ENCODE data around the gene PSMD11.

PSMD11 gene

GRCh38 chr17:32444301-32445073, at the start of gene PSMD11 (continued):
- TF ChIP-seq ZNF561 (tag by site-specific recombination; IDR thresholded peaks at IDR 0.05; ENCODE audit: borderline replicate concordance) (0 out of 2 replicates have a peak, but pooled peaks have one; percentile 72), ZNF416 (tag by site-specific recombination; IDR thresholded peaks at IDR 0.05) (no peak), SCRT2 (tag by site-specific recombination; IDR thresholded peaks at IDR 0.05) (peak; percentile 81), ZNF518A (tag by site-specific recombination; conservative IDR thresholded peaks at IDR 0.05; ENCODE audit: low read depth) (peak; percentile 33; the same call in 1 of the 2 replicates), ZBTB1 (tag by site-specific recombination; IDR thresholded peaks at IDR 0.05) (peak; percentile 68; the same call in 1 of the 2 replicates), SALL2 (tag by site-specific recombination; IDR thresholded peaks at IDR 0.05; ENCODE audit: borderline replicate concordance) (no peak), PATZ1 (tag by site-specific recombination; IDR thresholded peaks at IDR 0.05) (peak; percentile 82), WT1 (tag by site-specific recombination; IDR thresholded peaks at IDR 0.05) (no peak; the same call in 1 of the 2 replicates), SP2 (tag by site-specific recombination; IDR thresholded peaks at IDR 0.05) (peak; percentile 85)

DNA sequence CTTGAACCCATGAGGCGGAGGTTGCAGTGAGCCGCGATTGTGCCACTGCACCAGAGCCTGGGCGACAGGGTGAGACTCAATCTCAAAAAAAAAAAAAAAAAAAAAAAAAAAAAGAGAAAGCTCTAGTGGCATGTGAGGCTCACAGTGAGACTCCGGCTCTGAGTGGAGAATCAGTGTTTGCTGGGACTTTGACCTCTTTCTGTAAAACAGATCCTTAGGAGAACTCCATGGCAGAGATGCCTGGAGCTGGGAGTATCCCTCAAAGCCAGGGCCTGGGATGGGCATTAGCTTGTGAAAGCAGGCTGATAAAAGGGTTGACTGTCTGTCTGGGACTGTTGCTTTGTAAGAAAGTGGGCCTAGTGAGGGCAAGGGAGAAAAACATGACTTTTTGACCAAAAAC, 48.0 kb upstream of the PSMD11 start:
- TF ChIP-seq RBAK (tag by site-specific recombination; IDR thresholded peaks at IDR 0.05) (no peak), ZBTB8A (tag by site-specific recombination; IDR thresholded peaks at IDR 0.05) (no peak), ZNF221 (tag by site-specific recombination; IDR thresholded peaks at IDR 0.05; ENCODE audit: borderline replicate concordance) (no peak), ZNF341 (tag by site-specific recombination; IDR thresholded peaks at IDR 0.05; ENCODE audit: low read depth) (no peak), PATZ1 (tag by site-specific recombination; IDR thresholded peaks at IDR 0.05) (no peak), ZNF132 (tag by site-specific recombination; IDR thresholded peaks at IDR 0.05; ENCODE audit: borderline replicate concordance) (no peak), ZNF626 (tag by site-specific recombination; IDR thresholded peaks at IDR 0.05) (no peak), ZNF558 (tag by site-specific recombination; IDR thresholded peaks at IDR 0.05) (no peak), ZNF366 (tag by site-specific recombination; conservative IDR thresholded peaks at IDR 0.05) (no peak), ZNF37A (tag by site-specific recombination; IDR thresholded peaks at IDR 0.05) (no peak), ZNF391 (tag by site-specific recombination; IDR thresholded peaks at IDR 0.05; ENCODE audit: borderline replicate concordance, low read depth) (no peak), ZIC2 (tag by site-specific recombination; IDR thresholded peaks at IDR 0.05) (no peak), ZNF335 (tag by site-specific recombination; conservative IDR thresholded peaks at IDR 0.05) (no peak), WT1 (tag by site-specific recombination; IDR thresholded peaks at IDR 0.05) (no peak), YY1 (tag by site-specific recombination; IDR thresholded peaks at IDR 0.05) (no peak)
- TF ChIP-seq, protein P1, sequence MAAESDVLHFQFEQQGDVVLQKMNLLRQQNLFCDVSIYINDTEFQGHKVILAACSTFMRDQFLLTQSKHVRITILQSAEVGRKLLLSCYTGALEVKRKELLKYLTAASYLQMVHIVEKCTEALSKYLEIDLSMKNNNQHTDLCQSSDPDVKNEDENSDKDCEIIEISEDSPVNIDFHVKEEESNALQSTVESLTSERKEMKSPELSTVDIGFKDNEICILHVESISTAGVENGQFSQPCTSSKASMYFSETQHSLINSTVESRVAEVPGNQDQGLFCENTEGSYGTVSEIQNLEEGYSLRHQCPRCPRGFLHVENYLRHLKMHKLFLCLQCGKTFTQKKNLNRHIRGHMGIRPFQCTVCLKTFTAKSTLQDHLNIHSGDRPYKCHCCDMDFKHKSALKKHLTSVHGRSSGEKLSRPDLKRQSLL (tag by site-specific recombination; IDR thresholded peaks at IDR 0.05) = no peak
- ChIA-PET CTCF (no interaction called here), POLR2A (interaction anchor here (0.6 to 1.2 kb wide), 2 partner anchors 12 to 1285 kb away, joined by 3 to 5 read pairs; no protein-coding TSS in a partner anchor)
- Histone ChIP-seq H3K9me3 (ENCODE audit: control insufficient read depth, insufficient read depth, low read depth, low read length) (no peaks in the 10 kb centered on the region), H3K27ac (ENCODE audit: extremely low read depth, low read depth, low read length) (no peak overlapping the region), H3K36me3 (ENCODE audit: control insufficient read depth in 2 of 2, insufficient read depth in 1 of 2, low read length in 2 of 2) (peaks cover 0 to 7% of the 10 kb centered on the region in 2 experiments; a peak in 2 of 3 replicates), H3K4me1 (ENCODE audit: control insufficient read depth, insufficient read depth, low read length) (no peaks in the 10 kb centered on the region), H3K4me3 (ENCODE audit: low read depth, low read length) (no peak overlapping the region)
